HG03066 (cell line): ENCODE measurements around the gene RNF157.

ENCODE experiments used
- ATAC-seq: cut with Tn5 transposase; IDR thresholded peaks from one replicate; pipeline ENCODE4 v1.9.1; 2021; ENCODE audit warnings: low read depth; ENCODE audit not compliant: unreplicated experiment

The RNF157 gene

GRCh38 chr17:76163919-76164318, 76.4 kb downstream of the RNF157 start:
- ATAC-seq = no peak

DNA sequence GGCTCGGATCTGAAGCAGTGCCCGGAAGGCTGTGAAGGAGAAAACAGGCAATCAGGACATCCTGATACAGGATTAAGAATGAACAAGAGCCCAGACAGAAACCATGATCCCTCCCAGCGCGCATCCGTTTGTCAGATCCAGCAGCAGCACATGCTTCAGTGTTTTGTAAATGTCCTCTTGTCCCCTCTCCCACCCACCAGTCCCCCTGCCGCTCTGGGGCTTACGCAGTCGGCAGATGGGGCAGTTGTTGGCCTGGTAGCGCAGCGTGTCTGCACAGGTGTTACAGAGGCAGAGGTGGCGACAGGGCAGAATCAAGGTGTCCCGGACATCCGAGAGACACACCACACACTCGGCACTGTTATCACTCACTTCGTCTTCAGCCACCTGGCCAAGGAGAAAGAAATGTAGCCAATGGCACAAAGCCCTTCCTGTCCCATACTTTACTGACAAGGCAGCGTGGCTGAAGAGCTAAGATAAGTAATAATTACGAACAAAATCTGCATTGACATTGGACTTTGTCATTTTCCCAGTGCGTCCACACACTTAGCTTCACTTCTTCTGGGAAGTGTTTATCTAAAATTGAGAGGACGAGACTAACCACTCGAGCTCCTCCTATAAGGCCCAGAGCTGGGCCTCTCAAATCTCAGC, 78.5 kb downstream of the RNF157 start:
- no peak for ATAC-seq

DNA sequence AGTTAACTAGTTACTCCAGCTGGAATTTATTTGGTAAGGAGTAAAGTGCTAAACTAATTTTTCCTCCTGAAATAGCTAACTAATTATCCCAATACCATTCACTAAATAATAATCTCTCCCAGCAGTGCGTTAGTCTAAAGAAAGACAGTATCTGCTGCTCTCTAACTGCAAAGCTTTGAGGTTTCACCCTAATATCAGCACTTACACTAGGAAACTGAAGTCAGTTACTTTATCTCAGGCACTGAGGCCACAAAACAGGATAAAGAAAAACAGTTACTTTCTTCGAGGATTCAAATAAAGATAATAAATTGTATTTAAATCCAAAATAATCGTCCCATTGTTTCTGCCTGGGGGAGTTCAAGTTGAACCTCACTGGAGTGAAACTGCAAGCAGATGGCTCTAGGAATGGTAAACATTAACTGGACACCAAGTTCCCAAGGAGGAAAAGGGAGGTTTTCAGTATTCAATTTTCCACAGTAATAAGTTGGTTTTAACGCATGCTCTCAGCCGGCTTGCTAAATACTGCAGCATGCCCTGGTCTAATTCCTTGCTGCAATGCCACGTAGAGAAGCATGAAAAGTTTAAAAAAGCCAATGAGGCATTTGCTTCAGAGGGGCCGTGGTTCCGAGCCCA, 79.3 kb downstream of the RNF157 start:
- no peak for ATAC-seq

GRCh38 chr17:76159157-76159556, 81.1 kb downstream of the RNF157 start:
- no peak for ATAC-seq

DNA sequence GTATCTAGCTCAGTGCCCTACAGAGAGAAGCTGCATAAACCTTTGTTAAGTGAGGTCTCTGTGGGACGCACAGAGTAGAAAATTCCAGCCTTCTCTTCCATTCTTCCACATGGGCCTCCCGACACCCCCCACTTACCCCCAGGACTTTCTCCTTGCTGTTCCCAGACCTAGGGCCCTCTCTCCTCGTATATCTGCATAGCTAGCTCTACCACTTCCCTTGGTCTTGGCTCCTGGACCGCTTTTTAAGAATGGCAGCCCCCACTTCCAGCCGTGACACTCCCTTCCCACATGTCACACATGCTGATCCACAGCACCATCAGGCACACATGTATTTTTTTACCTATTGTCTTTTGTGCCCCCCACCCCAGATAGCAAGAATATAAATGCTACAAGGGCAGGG, 82.5 kb downstream of the RNF157 start:
- ATAC-seq = no peak

GRCh38 chr17:76156662-76156991, 83.7 kb downstream of the RNF157 start:
- ATAC-seq = no peak

DNA sequence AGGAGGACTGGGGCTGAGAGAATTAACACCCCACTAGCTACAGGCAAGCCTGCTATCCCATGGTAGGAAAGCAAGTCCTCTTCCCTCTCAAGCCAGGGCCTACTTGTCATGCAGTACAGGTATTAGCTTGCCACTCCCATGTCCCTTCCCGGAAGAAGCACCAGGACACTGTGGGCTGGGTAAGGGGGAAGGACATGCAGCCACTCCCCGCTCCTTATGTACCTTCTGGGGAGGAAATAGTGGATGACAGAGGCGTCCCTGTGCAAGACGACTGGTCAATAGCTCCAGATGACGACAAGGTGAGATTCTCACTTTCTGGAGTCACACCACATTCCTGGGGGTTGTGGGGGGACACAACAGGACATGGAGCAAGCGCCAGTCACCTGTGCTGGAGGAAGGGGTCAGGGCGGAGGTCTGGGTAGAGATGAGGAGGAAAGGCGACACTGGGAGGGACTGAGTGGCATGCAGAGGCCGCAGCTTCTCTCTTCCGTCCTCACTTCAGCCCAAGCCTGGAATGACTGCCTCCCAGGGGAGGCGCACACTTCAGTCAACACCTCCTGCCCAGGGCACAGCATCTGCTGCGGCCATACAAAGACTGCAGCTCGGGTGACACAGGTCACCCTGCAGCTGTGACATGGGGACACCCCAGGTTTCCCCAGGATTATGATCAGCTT, 84.2 kb downstream of the RNF157 start:
- no peak for ATAC-seq

DNA sequence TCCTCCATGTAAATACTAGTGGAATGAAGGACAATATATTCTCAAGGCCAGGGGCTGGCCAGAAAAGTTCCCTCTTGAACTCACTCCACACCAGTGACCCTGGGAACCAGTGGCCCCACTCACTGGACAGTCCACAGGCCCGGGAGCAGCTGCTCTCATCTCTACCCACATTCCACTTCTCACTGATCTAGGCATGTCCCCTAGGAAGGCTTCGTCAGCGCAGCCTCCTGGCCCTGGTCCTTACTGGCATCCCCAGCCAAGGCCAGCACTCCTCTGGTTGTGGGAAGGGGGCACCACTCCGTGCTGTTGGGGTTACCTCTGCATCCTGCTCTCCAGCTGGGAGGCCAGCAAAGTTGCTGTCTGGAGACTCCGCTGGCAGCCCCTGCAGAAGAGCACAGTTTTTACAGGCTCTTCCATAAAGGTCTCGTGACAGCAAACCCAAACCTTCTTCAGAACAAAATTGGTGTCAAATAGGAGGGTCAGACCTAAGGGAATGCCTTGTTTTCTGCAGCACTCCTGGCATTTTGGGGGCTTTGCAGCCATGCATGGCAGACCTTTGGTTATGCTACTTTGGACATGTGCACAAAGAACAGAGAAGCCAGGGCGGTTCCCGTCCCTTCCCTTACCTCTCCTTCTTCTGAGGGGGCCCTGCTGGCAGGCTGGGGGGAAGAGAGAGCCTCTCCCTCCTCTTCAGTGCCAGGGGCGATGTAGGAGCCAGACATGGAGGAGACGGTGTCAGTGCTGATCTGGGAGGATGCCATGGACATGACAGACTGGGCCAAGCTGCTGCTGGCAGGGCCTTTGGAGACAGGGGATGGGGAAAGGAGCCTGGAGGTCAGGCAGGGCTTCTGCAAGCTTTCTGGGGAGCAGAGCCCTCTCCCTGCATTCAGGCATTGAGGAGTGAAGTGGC, 85.1 kb downstream of the RNF157 start:
- ATAC-seq = no peak

DNA sequence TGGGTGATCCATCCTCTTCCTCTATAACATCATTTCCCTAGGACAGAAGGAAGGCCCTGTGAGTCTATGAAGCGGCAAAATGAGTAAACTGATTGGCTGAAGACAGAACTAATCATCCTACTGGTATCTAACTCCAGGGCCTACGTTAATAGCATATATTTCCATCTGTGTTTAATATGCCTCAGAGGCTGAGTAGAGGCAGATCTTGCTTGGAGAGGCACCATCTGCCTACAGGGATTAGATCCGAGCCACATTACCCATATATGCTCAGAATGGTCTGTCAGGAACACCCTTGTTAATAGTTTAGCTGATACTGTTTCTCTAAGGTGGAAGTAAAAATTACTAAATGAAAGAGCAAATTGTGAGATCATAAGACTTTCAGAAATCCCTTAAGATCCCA, 86.0 kb downstream of the RNF157 start:
- ATAC-seq = no peak

DNA sequence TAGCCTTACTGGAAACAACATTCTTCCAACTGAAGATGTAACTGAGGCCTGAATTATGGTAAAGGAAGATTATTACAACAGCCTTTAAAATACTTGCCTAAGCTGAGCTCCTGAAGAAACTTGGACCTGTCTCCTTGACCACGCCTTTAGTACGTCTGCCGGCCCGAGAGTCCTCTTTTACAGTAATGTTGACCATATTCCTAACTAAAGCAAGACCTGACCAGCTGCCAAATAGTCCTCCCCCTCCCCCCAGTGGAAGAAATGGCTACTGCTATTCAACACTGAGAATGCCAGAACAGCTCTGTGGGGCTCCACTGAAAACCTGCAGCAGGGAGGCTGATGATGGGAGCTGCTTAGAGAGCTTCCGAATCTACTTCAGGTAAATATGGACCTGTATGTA, 86.7 kb downstream of the RNF157 start:
- no peak for ATAC-seq

GRCh38 chr17:76153202-76153601, 87.1 kb downstream of the RNF157 start:
- ATAC-seq = no peak

- no peak for ATAC-seq
Observed at GRCh38 chr17:76152591-76152990, 87.7 kb downstream of the RNF157 start.

- ATAC-seq = no peak
Observed at GRCh38 chr17:76151896-76152454, 88.3 kb downstream of the RNF157 start.

GRCh38 chr17:76150712-76151622, 89.3 kb downstream of the RNF157 start:
- ATAC-seq = no peak

DNA sequence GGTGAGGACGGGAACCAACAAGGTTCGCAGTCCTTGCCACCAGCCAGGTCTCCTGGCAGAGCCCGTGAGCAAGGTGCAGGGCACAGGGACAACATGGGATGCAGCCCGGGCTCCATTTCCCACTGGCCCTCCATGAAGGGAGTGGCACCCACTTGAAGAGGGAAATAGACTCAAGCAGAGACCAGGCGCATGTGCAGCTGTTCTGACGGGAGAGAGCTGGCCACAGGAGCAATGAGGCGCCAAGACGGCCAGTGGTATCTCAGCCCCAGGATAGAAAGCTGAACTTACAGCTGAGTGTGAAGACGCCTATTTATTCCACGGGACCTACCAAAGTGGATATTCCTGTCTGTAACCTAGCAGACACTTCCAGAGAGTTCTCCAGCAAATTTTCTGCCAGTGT, 91.1 kb downstream of the RNF157 start:
- no peak for ATAC-seq

DNA sequence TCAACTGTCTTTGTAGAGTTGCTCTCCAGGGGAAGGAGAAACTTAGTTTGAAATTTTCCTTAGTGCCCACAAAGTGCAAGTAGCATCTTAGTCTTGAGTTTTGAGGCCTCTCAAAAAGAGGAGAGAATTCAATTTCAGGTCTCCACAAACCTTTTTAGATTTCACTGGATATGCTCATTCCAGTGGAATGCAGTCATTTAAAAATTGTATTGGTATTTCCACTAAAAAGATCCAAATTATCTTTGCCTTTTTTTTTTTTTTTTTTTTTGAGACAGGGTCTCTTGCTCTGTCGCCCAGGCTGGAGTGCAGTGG, 92.3 kb downstream of the RNF157 start:
- no peak for ATAC-seq

DNA sequence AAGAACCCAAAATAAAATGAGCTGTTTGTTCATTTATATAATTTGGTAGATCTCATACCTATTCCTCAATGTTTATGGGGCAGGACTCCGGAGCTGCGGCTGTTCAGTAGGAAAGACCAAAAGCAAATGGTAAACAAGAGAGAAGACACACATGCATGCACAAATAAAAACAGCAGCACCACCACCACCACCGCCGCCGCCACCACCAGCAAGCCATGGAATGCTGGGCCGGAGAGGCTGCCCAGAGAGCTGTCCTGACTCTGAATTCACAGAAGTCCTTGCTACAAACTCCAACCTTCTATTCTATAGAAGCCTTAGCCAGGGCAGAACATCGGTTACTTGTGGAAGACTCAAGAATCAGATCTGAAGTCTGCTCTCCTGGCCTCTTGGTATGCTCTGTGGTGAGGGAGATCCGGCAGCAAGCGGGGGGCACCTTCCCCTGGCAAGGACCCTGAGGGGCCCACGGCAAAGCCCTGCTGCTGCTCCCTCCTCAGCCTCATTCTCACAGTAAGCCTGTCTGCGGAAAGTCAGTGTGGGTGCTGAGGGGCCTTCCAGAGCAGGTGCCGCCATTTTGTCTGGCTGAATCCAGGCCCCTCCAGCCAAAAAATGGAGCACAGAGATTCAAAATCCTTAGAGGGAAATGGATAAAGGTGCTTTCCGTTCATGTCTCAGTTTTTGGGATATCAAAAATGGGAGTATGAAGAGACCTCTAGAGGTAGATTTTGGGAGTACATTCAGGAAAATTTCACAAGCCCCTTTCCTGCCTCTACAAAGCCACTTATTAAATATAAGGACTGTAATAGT, 92.9 kb downstream of the RNF157 start:
- no peak for ATAC-seq

DNA sequence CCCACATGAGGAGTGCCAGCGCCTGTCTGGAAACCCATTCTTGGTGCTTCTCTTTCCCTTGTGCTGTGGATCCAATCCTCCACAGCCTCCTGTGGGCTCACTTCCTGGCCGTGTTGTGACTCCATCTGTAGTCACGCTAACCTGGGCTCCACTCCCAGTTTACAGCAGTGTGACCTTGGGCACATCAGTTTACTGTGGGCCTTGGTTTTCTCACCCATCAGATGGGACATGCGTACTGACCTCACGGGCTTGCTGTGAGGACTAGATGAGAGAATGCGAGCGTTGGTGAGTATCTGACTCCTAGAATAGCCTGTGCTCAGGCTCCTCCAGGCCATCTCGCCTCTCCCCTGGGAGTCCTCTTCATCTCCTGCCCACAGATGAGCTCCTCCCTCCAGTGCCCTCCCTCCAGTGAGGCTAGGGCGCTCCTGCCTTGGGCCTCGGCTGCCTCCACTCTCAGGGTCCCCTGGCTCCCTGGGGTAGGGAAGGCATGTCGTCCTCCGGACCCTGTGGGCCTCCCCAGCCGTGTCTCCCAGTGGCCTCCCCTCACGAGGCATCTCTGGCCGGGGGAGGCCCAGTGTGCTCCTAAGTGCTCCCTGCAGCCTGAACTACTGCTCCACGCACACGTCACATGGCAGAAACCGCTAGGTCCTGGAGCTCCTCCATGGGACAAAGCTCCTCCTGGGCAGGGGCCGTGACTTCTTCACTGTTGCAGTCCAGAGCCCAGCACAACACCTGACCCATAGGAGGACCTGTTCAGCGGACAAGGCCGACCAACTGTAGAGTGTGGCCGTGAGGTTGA, 94.0 kb downstream of the RNF157 start:
- ATAC-seq = no peak
